Measurements from ENCODE around the gene BRF1.

The BRF1 gene

GRCh38 chr14:105168496-105168978 is 132.3 kb downstream of the BRF1 start, which contains the start of gene JAG2:
Gene JAG2, minus strand, starts transcription at chr14:105168776. Its CDS starts 356 bp downstream, at chr14:105168420.
- DNase-seq: peak; percentile 13

- DNase-seq: no peak
These were observed 132.7 kb downstream of the BRF1 start for GRCh38 chr14:105168093-105168420.

- DNase-seq: no peak
These were observed 133.3 kb downstream of the BRF1 start for GRCh38 chr14:105167303-105168092.

GRCh38 chr14:105166571-105167302 is 134.1 kb downstream of the BRF1 start:
- DNase-seq: no peak

- no peak for DNase-seq
These were observed 134.9 kb downstream of the BRF1 start for GRCh38 chr14:105165761-105166485.

GRCh38 chr14:105165134-105165704 is 135.6 kb downstream of the BRF1 start:
- no peak for DNase-seq

GRCh38 chr14:105163040-105163742 is 137.6 kb downstream of the BRF1 start:
- no peak for DNase-seq

GRCh38 chr14:105162669-105162979 is 138.2 kb downstream of the BRF1 start:
- DNase-seq: no peak

GRCh38 chr14:105161964-105162668 is 138.7 kb downstream of the BRF1 start:
- peak; percentile 4 for DNase-seq

GRCh38 chr14:105161309-105161708 is 139.5 kb downstream of the BRF1 start:
- no peak for DNase-seq

- no peak for DNase-seq
These were observed 140.0 kb downstream of the BRF1 start for GRCh38 chr14:105160776-105161175.

GRCh38 chr14:105159344-105159743 is 141.5 kb downstream of the BRF1 start:
- no peak for DNase-seq
